Tibial nerve (tissue), 4 donors: ENCODE results near the gene RAB28. TPM values are rescaled to one million over a fixed set of nuclear protein-coding genes. Genes with fewer than 3 reads are reported as not detected.

Experiments
- DNase-seq, 2 donors: peaks; one replicate each; pipeline ENCODE4 v3.0.0-alpha.2; 2019; ENCODE audit warnings: low spot score in 2 of 2
- H3K27ac ChIP-seq, 4 donors: fragments of 200-600 bp; sonication (generic) in 3 of 4; one replicate each; pipeline ENCODE4 v1.5.1; 2017 to 2019; ENCODE audit warnings: mild to moderate bottlenecking in 1 of 4
- H3K27me3 ChIP-seq, 2 donors: fragments of 200-600 bp; sonication (generic) in 1 of 2; one replicate each; pipeline versions ENCODE4 v1.5.1 to v1.6.0; 2017 to 2019
- H3K36me3 ChIP-seq, 3 donors: fragments of 200-600 bp; sonication (generic); one replicate each; pipeline ENCODE4 v1.5.1; 2018 to 2019
- H3K4me1 ChIP-seq, 4 donors: fragments of 200-600 bp; sonication (generic) in 3 of 4; one replicate each; pipeline ENCODE4 v1.5.1; 2017 to 2019
- H3K4me3 ChIP-seq, 4 donors: fragments of 200-600 bp; sonication (generic) in 3 of 4; one replicate each; pipeline ENCODE4 v1.5.1; 2017 to 2019; ENCODE audit warnings: mild to moderate bottlenecking in 1 of 4, moderate library complexity in 1 of 4
- H3K9me3 ChIP-seq, 4 donors: fragments of 200-600 bp; sonication (generic) in 3 of 4; one replicate each; pipeline ENCODE4 v1.5.1; 2017 to 2019
- EP300 ChIP-seq, 2 donors: sonication (generic); formaldehyde crosslinking; IDR thresholded peaks; one replicate each; pipeline ENCODE4 v1.6.1; 2017; ENCODE audit warnings: antibody characterized with exemption in 2 of 2, mild to moderate bottlenecking in 1 of 2
- POLR2A ChIP-seq, 2 donors: fragments of 450-650 bp; IDR thresholded peaks; one replicate each; pipeline ENCODE4 v1.6.1; 2017; ENCODE audit warnings: antibody characterized with exemption in 2 of 2, mild to moderate bottlenecking in 2 of 2, moderate library complexity in 2 of 2
- WGBS, 2 donors: methylation state at CpG; one replicate each; pipeline ENCODE4 v1.1.5; 2018; 5-methylcytosine and 5-hydroxymethylcytosine counted together
- total RNA-seq, 4 donors: library from RNA; depleted of rRNA; stranded (reverse); fragments of >200 nt; gene quantifications; one replicate each; pipeline ENCODE4 v1.1.0, GENCODE V29; 2016
- TF ChIP-seq, protein P1 (sequence below), 5 experiments: fragments of 200-600 bp in 3 of 5; fragments of 450-650 bp in 2 of 5; sonication (generic) in 3 of 5; IDR thresholded peaks; one replicate each; pipeline ENCODE4 v1.5.1; 2016 to 2019; ENCODE audit warnings: antibody characterized with exemption in 5 of 5, mild to moderate bottlenecking in 3 of 5, moderate library complexity in 2 of 5

The RAB28 gene
- total RNA-seq, 4 donors from 2014 or later: 18.3 to 32.2 (median 28.5) TPM

DNA sequence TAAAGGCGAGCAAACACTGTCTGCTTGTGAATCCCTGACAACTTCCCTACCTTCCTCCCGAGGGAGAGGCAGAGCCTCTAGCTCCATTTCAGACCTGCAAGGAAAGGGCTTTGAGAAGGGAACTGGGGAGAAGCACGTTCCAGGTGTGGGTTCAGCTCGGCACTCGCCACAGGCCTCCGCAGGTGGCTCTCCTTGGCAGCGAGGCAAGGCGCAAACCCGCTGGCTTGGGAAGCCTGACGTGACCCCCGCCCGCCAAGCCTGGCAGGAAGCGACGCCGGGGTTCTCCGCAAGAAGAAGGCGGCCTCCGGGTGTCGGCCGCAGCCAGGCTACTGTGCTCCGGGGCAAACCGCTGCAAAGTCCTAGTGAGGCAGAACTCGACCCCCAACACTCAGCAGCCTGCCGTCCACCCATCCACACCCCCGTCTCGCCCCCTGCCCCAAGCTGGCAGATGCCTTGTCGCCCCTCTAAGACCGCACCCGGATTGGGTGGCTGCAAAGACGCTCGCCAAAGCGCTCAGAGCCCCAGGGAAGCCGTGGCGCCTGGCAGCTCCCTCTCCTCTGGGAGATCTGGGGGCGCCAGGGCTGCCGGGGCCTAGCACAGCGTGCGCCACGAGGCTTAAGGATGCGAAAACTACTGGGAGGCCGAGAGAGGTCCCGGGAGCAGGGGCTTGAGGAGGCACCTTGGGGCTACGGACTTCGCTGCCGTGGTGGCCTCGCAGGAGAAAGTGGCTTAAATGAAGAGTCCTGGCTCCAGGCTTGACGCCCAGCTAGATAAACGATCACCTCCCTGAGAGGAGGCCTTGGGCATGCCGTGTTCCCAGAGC is 38.4 kb upstream of the RAB28 start:
- DNase-seq: no peak
- peak overlapping the region in 1 of 4 donors; percentile 11 for H3K4me3 ChIP-seq

DNA sequence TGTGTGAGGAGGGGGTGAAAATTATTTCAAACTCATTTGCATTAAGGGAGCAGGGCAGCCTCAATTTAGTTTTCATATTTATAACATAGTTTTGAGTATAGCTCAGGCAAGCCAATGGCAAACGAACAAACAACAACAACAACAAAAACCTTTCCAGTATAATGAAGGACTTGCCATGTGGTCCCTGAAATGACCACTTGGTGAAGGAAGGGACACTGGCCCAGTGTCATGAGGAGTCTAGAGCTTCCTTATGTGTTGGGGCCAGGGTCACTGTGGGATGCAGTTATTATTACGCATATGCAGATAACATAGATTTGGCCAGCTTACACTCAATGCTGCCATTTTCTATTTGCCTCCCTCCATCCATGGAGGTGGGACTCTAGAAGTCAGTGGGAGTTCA is 36.9 kb upstream of the RAB28 start:
- WGBS, 2 donors: 55% methylated on average over 2 of the region's 2 CpGs
- TF ChIP-seq EP300 (IDR thresholded peaks at IDR 0.05) (no peak), POLR2A (IDR thresholded peaks at IDR 0.05) (no peak)
- peaks cover 0 to 65% of the 10 kb centered on the region in 2 donors for H3K27me3 ChIP-seq
- H3K36me3 ChIP-seq: peaks cover 0 to 8% (median 0%) of the 10 kb centered on the region in 3 donors
- H3K27ac ChIP-seq: no peak overlapping the region
- H3K4me1 ChIP-seq: peaks cover 0 to 15% (median 0%) of the 10 kb centered on the region in 4 donors
- H3K9me3 ChIP-seq: peaks cover 0 to 23% (median 8%) of the 10 kb centered on the region in 4 donors
- H3K4me3 ChIP-seq: no peak overlapping the region
- DNase-seq: no peak

More for the DNA sequence above, 38.4 kb upstream of the RAB28 start:
- Histone ChIP-seq H3K36me3 (peaks cover 0 to 8% (median 0%) of the 10 kb centered on the region in 3 donors), H3K27me3 (peaks cover 0 to 74% of the 10 kb centered on the region in 2 donors), H3K27ac (no peak overlapping the region), H3K9me3 (peaks cover 0 to 23% (median 8%) of the 10 kb centered on the region in 4 donors), H3K4me1 (peaks cover 0 to 16% (median 0%) of the 10 kb centered on the region in 4 donors)
- TF ChIP-seq, protein P1, sequence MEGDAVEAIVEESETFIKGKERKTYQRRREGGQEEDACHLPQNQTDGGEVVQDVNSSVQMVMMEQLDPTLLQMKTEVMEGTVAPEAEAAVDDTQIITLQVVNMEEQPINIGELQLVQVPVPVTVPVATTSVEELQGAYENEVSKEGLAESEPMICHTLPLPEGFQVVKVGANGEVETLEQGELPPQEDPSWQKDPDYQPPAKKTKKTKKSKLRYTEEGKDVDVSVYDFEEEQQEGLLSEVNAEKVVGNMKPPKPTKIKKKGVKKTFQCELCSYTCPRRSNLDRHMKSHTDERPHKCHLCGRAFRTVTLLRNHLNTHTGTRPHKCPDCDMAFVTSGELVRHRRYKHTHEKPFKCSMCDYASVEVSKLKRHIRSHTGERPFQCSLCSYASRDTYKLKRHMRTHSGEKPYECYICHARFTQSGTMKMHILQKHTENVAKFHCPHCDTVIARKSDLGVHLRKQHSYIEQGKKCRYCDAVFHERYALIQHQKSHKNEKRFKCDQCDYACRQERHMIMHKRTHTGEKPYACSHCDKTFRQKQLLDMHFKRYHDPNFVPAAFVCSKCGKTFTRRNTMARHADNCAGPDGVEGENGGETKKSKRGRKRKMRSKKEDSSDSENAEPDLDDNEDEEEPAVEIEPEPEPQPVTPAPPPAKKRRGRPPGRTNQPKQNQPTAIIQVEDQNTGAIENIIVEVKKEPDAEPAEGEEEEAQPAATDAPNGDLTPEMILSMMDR (IDR thresholded peaks at IDR 0.05): no peak
- TF ChIP-seq POLR2A (IDR thresholded peaks at IDR 0.05): no peak
- no peak for TF ChIP-seq EP300 (IDR thresholded peaks at IDR 0.05)
- WGBS, 2 donors: 6 to 7% methylated on average over 30 to 46 of the region's 49 CpGs

DNA sequence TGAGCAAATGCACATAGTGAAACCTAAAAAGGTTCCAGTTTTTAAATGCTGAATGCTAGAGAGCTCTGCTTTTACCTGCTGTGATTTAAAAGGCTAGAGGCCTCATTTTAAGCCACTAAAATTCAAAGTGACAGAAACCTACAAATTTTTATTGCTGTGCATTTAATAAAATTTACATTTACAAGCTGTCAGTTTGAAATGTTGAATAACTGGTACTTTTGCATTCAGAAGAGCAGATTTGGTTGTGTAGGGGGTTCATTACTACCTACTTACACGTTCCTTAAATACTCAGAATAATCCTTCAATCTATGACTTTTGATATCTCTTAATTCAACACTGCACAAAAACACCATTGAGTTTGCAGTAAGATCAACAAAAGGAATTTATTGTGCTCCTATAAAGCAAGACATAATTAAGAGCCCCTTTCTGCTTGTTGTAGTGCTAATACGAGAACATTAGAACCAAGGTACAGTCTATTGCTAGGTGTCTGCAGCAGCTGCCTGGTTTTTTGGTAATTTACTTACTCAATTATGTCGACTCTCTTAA is 32.2 kb upstream of the RAB28 start:
- no peak for DNase-seq

DNA sequence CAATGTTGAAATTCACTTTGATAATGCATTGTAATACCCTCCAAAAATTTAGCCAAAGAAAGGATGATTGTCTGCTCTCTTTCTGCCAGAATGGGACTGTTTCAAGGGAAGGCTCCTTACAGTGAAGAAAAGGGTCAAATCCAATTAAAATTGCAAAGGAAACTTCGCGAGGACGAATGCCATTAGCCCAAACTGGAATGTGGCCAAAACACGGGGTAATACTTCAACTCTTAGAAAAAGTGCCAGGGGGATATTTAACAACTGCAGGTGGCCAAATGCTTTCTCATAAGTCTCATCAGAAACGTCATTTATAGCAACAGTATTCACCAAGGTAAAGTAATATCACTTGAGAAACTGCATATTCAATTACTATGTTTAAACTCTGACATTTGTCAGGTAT is 31.1 kb upstream of the RAB28 start:
- 9 to 18% methylated on average over 5 of the region's 5 CpGs for WGBS, 2 donors
- TF ChIP-seq, protein P1 (IDR thresholded peaks at IDR 0.05): no peak
- TF ChIP-seq EP300 (IDR thresholded peaks at IDR 0.05): no peak
- no peak for TF ChIP-seq POLR2A (IDR thresholded peaks at IDR 0.05)
- H3K4me3 ChIP-seq: no peak overlapping the region
- no peaks in the 10 kb centered on the region for H3K4me1 ChIP-seq
- no peaks in the 10 kb centered on the region for H3K9me3 ChIP-seq
- H3K36me3 ChIP-seq: no peaks in the 10 kb centered on the region
- no peak for DNase-seq
- peaks cover 0 to 26% of the 10 kb centered on the region in 2 donors for H3K27me3 ChIP-seq
- H3K27ac ChIP-seq: no peak overlapping the region

More for the DNA sequence above, 32.2 kb upstream of the RAB28 start:
- Histone ChIP-seq H3K9me3 (no peaks in the 10 kb centered on the region), H3K27me3 (peaks cover 0 to 35% of the 10 kb centered on the region in 2 donors), H3K4me1 (no peaks in the 10 kb centered on the region), H3K4me3 (no peak overlapping the region), H3K36me3 (no peaks in the 10 kb centered on the region), H3K27ac (no peak overlapping the region)
- WGBS, 2 donors: 66 to 73% methylated on average over 3 of the region's 3 CpGs
- TF ChIP-seq EP300 (IDR thresholded peaks at IDR 0.05): no peak
- TF ChIP-seq, protein P1 (IDR thresholded peaks at IDR 0.05): no peak
- TF ChIP-seq POLR2A (IDR thresholded peaks at IDR 0.05): no peak

DNA sequence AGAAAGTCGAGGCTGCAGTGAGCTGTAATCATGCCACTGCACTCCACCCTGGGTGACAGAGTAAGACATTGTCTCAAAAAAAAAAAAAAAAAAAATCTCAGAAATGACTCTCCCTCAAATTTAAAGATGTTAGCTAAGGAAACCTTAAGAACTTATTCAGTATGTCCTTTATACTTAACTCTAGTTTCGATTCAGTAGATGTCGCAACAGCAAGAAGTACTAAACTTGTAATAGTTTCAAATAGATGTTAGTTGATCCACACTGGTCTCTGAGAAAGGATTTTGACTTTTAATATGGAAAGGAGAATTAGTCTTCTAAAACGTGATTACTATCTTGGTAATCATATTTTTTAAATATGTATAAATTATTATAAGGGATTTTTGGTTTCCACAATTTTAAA is 30.6 kb upstream of the RAB28 start:
- Histone ChIP-seq H3K36me3 (no peaks in the 10 kb centered on the region), H3K27ac (no peak overlapping the region), H3K9me3 (no peaks in the 10 kb centered on the region), H3K27me3 (peaks cover 0 to 26% of the 10 kb centered on the region in 2 donors), H3K4me1 (no peaks in the 10 kb centered on the region), H3K4me3 (no peak overlapping the region)
- DNase-seq: no peak
- WGBS, 2 donors: 75 to 80% methylated on average over 4 of the region's 4 CpGs
- TF ChIP-seq POLR2A (IDR thresholded peaks at IDR 0.05) (no peak), EP300 (IDR thresholded peaks at IDR 0.05) (no peak)
- TF ChIP-seq, protein P1 (IDR thresholded peaks at IDR 0.05): no peak
